HCT116 (cell line): ENCODE results near the gene KLHDC7A. TPM values are rescaled to one million over a fixed set of nuclear protein-coding genes. Genes with fewer than 3 reads are reported as not detected.

ENCODE experiments used
- ATAC-seq: fragments of 200-7000 bp; cut with Tn5 transposase; 2 replicates; pipeline ENCODE4 v1.9.1; 2020; ENCODE audit warnings: mild to moderate bottlenecking, moderate library complexity
- BruUV-seq: library from RNA; stranded (reverse); fragments of 400-500 nt; replicated peaks from 2 replicates; lab custom pipeline; 2021; lab: Mats Ljungman, UMichigan
- CTCF ChIA-PET: fragments of 300-600 bp; sonication (Branson Sonifier 250); formaldehyde crosslinking; loops from one replicate; lab custom pipeline; 2021; ENCODE audit warnings: antibody characterized with exemption; lab: Charles Lee
- POLR2A ChIA-PET: fragments of 300-600, 350-600 bp; sonication (Branson Sonifier 250); formaldehyde crosslinking; loops from one replicate; lab custom pipeline; 2021; ENCODE audit warnings: antibody characterized with exemption; lab: Charles Lee
- RAD21 ChIA-PET, 2 experiments: fragments of 300-600 bp; sonication (Branson Sonifier 250); formaldehyde crosslinking; loops; one replicate each; lab custom pipeline; 2023; ENCODE audit warnings: low total read pairs in 2 of 2; ENCODE audit not compliant: uncharacterized antibody in 2 of 2, unreplicated experiment in 2 of 2, low non-redundant PET in 1 of 2; lab: Charles Lee
- DNase-seq: peaks from one replicate; pipeline ENCODE4 v3.0.0-alpha.2; 2010; ENCODE audit warnings: low read depth, low spot score
- H2AFZ ChIP-seq: fragments of 200-600 bp; shearing (Covaris generic), sonication (generic); 2 replicates; pipeline ENCODE4 v1.6.1; 2017; ENCODE audit warnings: low read depth, mixed run types, mixed read lengths, antibody characterized with exemption, low read length; ENCODE audit not compliant: poor library complexity, severe bottlenecking
- H3K27ac ChIP-seq: 2 replicates; pipeline ENCODE4 v1.5.1; 2012; ENCODE audit warnings: low read depth, low read length
- H3K27me3 ChIP-seq: fragments of 200-600 bp; sonication (generic); 2 replicates; pipeline ENCODE4 v1.6.1; 2016; ENCODE audit warnings: mixed run types, low read length, mixed read lengths; ENCODE audit not compliant: insufficient read depth
- H3K36me3 ChIP-seq, 2 experiments: fragments of 200-500 bp in 1 of 2; fragments of 200-600 bp in 1 of 2; sonication (Bioruptor generic) in 1 of 2; sonication (generic) in 1 of 2; 2 replicates each; pipeline versions ENCODE4 v1.5.1 to v1.6.1; 2014 to 2016; ENCODE audit warnings: low read length in 2 of 2, inconsistent platforms in 1 of 2, mixed read lengths in 1 of 2, mixed run types in 1 of 2; ENCODE audit not compliant: insufficient read depth in 2 of 2, control insufficient read depth in 1 of 2
- H3K4me1 ChIP-seq, 2 experiments: fragments of 200-600 bp in 1 of 2; sonication (generic) in 1 of 2; 2 replicates each; pipeline versions ENCODE4 v1.5.1 to v1.6.1; 2012 to 2017; ENCODE audit warnings: low read length in 2 of 2, inconsistent platforms in 1 of 2, mild to moderate bottlenecking in 1 of 2, mixed read lengths in 1 of 2, mixed run types in 1 of 2, moderate library complexity in 1 of 2; ENCODE audit not compliant: insufficient read depth in 2 of 2, control insufficient read depth in 1 of 2
- H3K4me2 ChIP-seq: fragments of 200-600 bp; sonication (generic); 2 replicates; pipeline ENCODE4 v1.6.1; 2017; ENCODE audit warnings: mixed run types, low read length, mixed read lengths
- H3K4me3 ChIP-seq, 2 experiments: fragments of 200-600 bp in 1 of 2; sonication (generic) in 1 of 2; replicated peaks in 1 of 2; 2 replicates each; pipeline ENCODE4 v1.5.1; 2011 to 2016; ENCODE audit warnings: low read length in 2 of 2, control low read depth in 1 of 2, low read depth in 1 of 2, mild to moderate bottlenecking in 1 of 2, mixed read lengths in 1 of 2, mixed run types in 1 of 2
- H3K79me2 ChIP-seq: fragments of 200-600 bp; sonication (generic); 2 replicates; pipeline ENCODE4 v1.6.1; 2017; ENCODE audit warnings: mild to moderate bottlenecking, mixed run types, low read length, moderate library complexity, mixed read lengths; ENCODE audit not compliant: insufficient read depth
- H3K9ac ChIP-seq: fragments of 200-600 bp; sonication (generic); 2 replicates; pipeline ENCODE4 v1.6.1; 2016; ENCODE audit warnings: low read length, mixed read lengths
- H3K9me2 ChIP-seq: fragments of 200-600 bp; sonication (generic), shearing (Covaris generic); 2 replicates; pipeline ENCODE4 v1.6.1; 2017; ENCODE audit warnings: mixed run types, mild to moderate bottlenecking, moderate library complexity; ENCODE audit not compliant: insufficient read depth
- H3K9me3 ChIP-seq, 2 experiments: fragments of 200-500 bp in 1 of 2; fragments of 200-600 bp in 1 of 2; sonication (Bioruptor generic) in 1 of 2; sonication (generic) in 1 of 2; 2 replicates each; pipeline ENCODE4 v1.6.1; 2014 to 2017; ENCODE audit warnings: low read length in 2 of 2, mixed read lengths in 2 of 2, inconsistent platforms in 1 of 2, low read depth in 1 of 2, mild to moderate bottlenecking in 1 of 2, mixed run types in 1 of 2, moderate library complexity in 1 of 2; ENCODE audit not compliant: control insufficient read depth in 1 of 2, insufficient read depth in 1 of 2
- H4K20me1 ChIP-seq: fragments of 200-600 bp; sonication (generic), shearing (Covaris generic); 2 replicates; pipeline ENCODE4 v1.6.1; 2017; ENCODE audit warnings: mixed run types, mild to moderate bottlenecking, moderate library complexity; ENCODE audit not compliant: insufficient read depth
- ELF1 ChIP-seq: IDR thresholded peaks from 2 replicates; pipeline ENCODE4 v1.6.1; 2012; ENCODE audit warnings: low read depth, borderline replicate concordance
- FOSL1 ChIP-seq: IDR thresholded peaks from 2 replicates; pipeline ENCODE4 v1.6.1; 2012; ENCODE audit warnings: low read depth
- POLR2A ChIP-seq: IDR thresholded peaks from 2 replicates; pipeline ENCODE4 v1.7.0; 2011; ENCODE audit warnings: borderline replicate concordance; ENCODE audit not compliant: insufficient read depth, insufficient read length; ENCODE audit errors: extremely low read depth
- POLR2AphosphoS5 ChIP-seq: IDR thresholded peaks from 2 replicates; pipeline ENCODE4 v1.6.1; 2011; ENCODE audit warnings: mild to moderate bottlenecking, low read depth, low read length, moderate library complexity
- SP1 ChIP-seq: IDR thresholded peaks from 2 replicates; pipeline ENCODE4 v1.6.1; 2012; ENCODE audit warnings: low read depth
- intact Hi-C: fragments of 100-400 bp; cut with micrococcal nuclease; formaldehyde crosslinking; loops from 2 replicates; pipeline ENCODE4 v1.10.0; 2022
- total RNA-seq: library from RNA; stranded (reverse); gene quantifications from one replicate; pipeline ENCODE4 v1.2.1, GENCODE V29; 2021; ENCODE audit not compliant: unreplicated experiment
- TF ChIP-seq, protein P1 (sequence below), 3 experiments: fragments of 200-600 bp in 1 of 3; sonication (generic) in 1 of 3; IDR thresholded peaks in 2 of 3; conservative IDR thresholded peaks in 1 of 3; 2 replicates each; pipeline ENCODE4 v1.5.1; 2012 to 2017; ENCODE audit warnings: low read depth in 2 of 3, low read length in 2 of 3, antibody characterized with exemption in 1 of 3, borderline replicate concordance in 1 of 3, control low read depth in 1 of 3, mild to moderate bottlenecking in 1 of 3, mixed read lengths in 1 of 3, mixed run types in 1 of 3, moderate library complexity in 1 of 3; ENCODE audit not compliant: insufficient read depth in 1 of 3

The KLHDC7A gene
- total RNA-seq, 1 experiment from 2014 or later, result 0.30 TPM

DNA sequence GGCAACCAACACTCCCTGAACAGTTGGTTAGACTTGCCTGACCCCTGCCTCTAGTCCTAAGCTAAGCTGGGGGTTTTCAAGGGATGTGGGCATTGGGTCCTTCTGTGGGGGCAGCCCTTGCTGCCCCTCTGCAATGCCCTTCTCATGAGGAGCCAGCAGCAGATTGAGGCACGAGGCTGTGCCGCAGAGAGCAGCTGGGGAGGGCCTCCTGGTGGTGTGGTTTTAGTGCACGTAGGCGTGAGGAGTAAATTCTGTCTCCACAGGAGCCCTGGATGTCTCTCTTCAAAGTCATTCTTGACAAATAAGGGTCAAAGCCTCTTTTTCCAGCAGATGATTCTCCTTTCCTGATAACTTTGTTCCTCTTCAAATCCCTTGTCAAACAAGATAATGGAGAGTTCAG is 31.8 kb upstream of the KLHDC7A start (continued):
- TF ChIP-seq POLR2A, result no peak
- TF ChIP-seq, protein P1, sequence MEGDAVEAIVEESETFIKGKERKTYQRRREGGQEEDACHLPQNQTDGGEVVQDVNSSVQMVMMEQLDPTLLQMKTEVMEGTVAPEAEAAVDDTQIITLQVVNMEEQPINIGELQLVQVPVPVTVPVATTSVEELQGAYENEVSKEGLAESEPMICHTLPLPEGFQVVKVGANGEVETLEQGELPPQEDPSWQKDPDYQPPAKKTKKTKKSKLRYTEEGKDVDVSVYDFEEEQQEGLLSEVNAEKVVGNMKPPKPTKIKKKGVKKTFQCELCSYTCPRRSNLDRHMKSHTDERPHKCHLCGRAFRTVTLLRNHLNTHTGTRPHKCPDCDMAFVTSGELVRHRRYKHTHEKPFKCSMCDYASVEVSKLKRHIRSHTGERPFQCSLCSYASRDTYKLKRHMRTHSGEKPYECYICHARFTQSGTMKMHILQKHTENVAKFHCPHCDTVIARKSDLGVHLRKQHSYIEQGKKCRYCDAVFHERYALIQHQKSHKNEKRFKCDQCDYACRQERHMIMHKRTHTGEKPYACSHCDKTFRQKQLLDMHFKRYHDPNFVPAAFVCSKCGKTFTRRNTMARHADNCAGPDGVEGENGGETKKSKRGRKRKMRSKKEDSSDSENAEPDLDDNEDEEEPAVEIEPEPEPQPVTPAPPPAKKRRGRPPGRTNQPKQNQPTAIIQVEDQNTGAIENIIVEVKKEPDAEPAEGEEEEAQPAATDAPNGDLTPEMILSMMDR (IDR thresholded peaks at IDR 0.05 in 2 of 3, conservative IDR thresholded peaks at IDR 0.05 in 1 of 3; ENCODE audit: borderline replicate concordance in 1 of 3, insufficient read depth in 1 of 3, low read depth in 2 of 3, low read length in 2 of 3), result no peak
- no peak for TF ChIP-seq ELF1
- TF ChIP-seq FOSL1, result no peak
- TF ChIP-seq, all 23 proteins: peak for 0

DNA sequence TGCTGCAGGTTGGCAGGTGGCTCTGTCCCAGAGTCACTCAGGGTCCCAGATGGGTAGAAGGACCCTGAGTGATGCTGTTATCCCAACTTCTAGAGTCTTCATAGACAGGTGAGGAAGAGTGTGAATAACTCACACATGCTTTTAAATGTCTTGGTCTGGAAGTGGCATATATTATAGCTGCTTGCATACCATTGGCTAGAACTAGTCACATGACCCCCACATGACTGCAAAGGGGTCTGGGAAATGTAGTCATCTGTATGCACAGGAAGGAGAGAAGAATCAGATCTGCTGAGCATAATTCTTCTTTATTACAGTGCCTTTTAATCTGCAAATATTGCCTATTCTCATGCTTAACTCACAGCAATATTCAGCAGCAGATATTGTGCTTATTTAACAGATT is 28.2 kb upstream of the KLHDC7A start:
- H2AFZ ChIP-seq, result peak overlapping the region; percentile 62
- ChIA-PET RAD21 (no interaction called here), POLR2A (no interaction called here), CTCF (no interaction called here)
- no peaks in the 10 kb centered on the region for H3K9me3 ChIP-seq
- H3K4me1 ChIP-seq, result no peaks in the 10 kb centered on the region
- no peaks in the 10 kb centered on the region for H3K36me3 ChIP-seq
- no peaks in the 10 kb centered on the region for H3K79me2 ChIP-seq
- no peaks in the 10 kb centered on the region for H3K9me2 ChIP-seq
- intact Hi-C loops, result no loop called here
- no peak overlapping the region for H3K9ac ChIP-seq
- H3K27ac ChIP-seq, result no peak overlapping the region
- peaks cover 30% of the 10 kb centered on the region for H3K27me3 ChIP-seq
- BruUV-seq, result no TSS peak
- TF ChIP-seq POLR2AphosphoS5, result no peak
- peak; percentile 79 for TF ChIP-seq SP1
- peak; percentile 39; the same call in 1 of the 2 replicates for TF ChIP-seq ELF1
- ATAC-seq, result peak; percentile 100
- no peaks in the 10 kb centered on the region for H4K20me1 ChIP-seq
- DNase-seq, result peak; percentile 51
- H3K4me3 ChIP-seq, result no peak overlapping the region
- H3K4me2 ChIP-seq, result no peak overlapping the region
